HepG2 (cell line): Measurements from ENCODE around the gene CACNA1G. TPM values are rescaled to one million over a fixed set of nuclear protein-coding genes. Genes with fewer than 3 reads are reported as not detected.

Experiments
- ATAD3A ChIP-seq: sonication (generic); formaldehyde crosslinking; IDR thresholded peaks from 2 replicates; pipeline ENCODE4 v1.4.0; 2020; ENCODE audit warnings: missing genetic modification reagents
- ATF3 ChIP-seq: sonication (generic); formaldehyde crosslinking; IDR thresholded peaks from 2 replicates; pipeline ENCODE4 v1.4.0; 2020; ENCODE audit warnings: missing genetic modification reagents
- ATF7 ChIP-seq, 2 experiments: fragments of 450-650 bp in 1 of 2; sonication (generic) in 1 of 2; formaldehyde crosslinking in 1 of 2; IDR thresholded peaks; 2 replicates each; pipeline versions ENCODE4 v1.4.0 to v1.6.1; 2016 to 2020; ENCODE audit warnings: antibody characterized with exemption in 1 of 2, mild to moderate bottlenecking in 1 of 2, missing genetic modification reagents in 1 of 2
- HNRNPLL ChIP-seq: fragments of 200-400 bp; formaldehyde crosslinking; IDR thresholded peaks from 2 replicates; pipeline ENCODE4 v1.6.1; 2017; ENCODE audit warnings: mild to moderate bottlenecking, low read depth, low read length; ENCODE audit not compliant: poor library complexity, severe bottlenecking
- THAP9 ChIP-seq: sonication (generic); formaldehyde crosslinking; IDR thresholded peaks from 2 replicates; pipeline ENCODE4; 2020; ENCODE audit warnings: missing genetic modification reagents, mild to moderate bottlenecking, borderline replicate concordance
- ZFP41 ChIP-seq: sonication (generic); formaldehyde crosslinking; IDR thresholded peaks from 2 replicates; pipeline ENCODE4 v1.4.0; 2020; ENCODE audit warnings: mild to moderate bottlenecking, missing genetic modification reagents, borderline replicate concordance
- ZNF800 ChIP-seq: sonication (generic); formaldehyde crosslinking; IDR thresholded peaks from 2 replicates; pipeline ENCODE4 v1.4.0; 2020; ENCODE audit warnings: missing genetic modification reagents
- polyA plus RNA-seq, 8 experiments: library from polyadenylated mRNA; depleted of rRNA in 3 of 8; stranded (reverse) in 7 of 8; unstranded in 1 of 8; fragments of >200 nt; fragmentation: Illumina TruSeq in 4 of 8; extraction: Trizol in 4 of 8; gene quantifications; 2 replicates each; pipeline versions ENCODE4 v1.2.1 to v1.2.3, GENCODE V29; 2011 to 2016; ENCODE audit warnings: low read depth in 4 of 8, missing spikeins in 1 of 8, mixed read lengths in 1 of 8; ENCODE audit not compliant: insufficient read depth in 1 of 8
- total RNA-seq, 5 experiments: library from RNA; depleted of rRNA; stranded (reverse); fragments of >200 nt; fragmentation: Illumina TruSeq; extraction: Trizol; gene quantifications; 2 replicates each; pipeline ENCODE4 v1.2.3, GENCODE V29; 2016; ENCODE audit warnings: low read depth in 1 of 5

CACNA1G gene
- total and polyA plus RNA-seq, 2 of the 13 experiments (the other 11 are each of a cell fraction or from before 2014, with no cell fraction given) = 0.02 TPM; not detected in 1

GRCh38 chr17:50547736-50548083 lies 12.8 kb upstream of the CACNA1G start (continued):
- TF ChIP-seq THAP9 (0 out of 2 replicates have a peak, but pooled peaks have one; percentile 6), ZFP41 (0 out of 2 replicates have a peak, but pooled peaks have one; percentile 5), ATF3 (no peak), ZNF800 (no peak), ATF7 (IDR thresholded peaks at IDR 0.05) (no peak), ATF7 (CRISPR knock-in tag; IDR thresholded peaks at IDR 0.05) (0 out of 2 replicates have a peak, but pooled peaks have one; percentile 51), ATAD3A (CRISPR knock-in tag) (0 out of 2 replicates have a peak, but pooled peaks have one; percentile 16), HNRNPLL (no peak)
